ENCODE data around the gene RASA1. TPM values are rescaled to one million over a fixed set of nuclear protein-coding genes. Genes with fewer than 3 reads are reported as not detected.

RASA1 gene
- total RNA-seq, 1 donor from 2014 or later = 17.7 TPM

- H3K36me3 ChIP-seq (ENCODE audit: control insufficient read depth in 3 of 3, insufficient read depth in 3 of 3, low read length in 3 of 3) = peaks cover 14 to 72% (median 64%) of the 10 kb centered on the region in 3 donors
These were observed 137.9 kb downstream of the RASA1 start for GRCh38 chr5:87405472-87406155.

GRCh38 chr5:87408204-87408603, 140.5 kb downstream of the RASA1 start:
- no peak overlapping the region for H3K9ac ChIP-seq (ENCODE audit: low read depth in 1 of 3, low read length in 3 of 3)
- peaks cover 8 to 14% (median 11%) of the 10 kb centered on the region in 3 donors for H3K4me1 ChIP-seq (ENCODE audit: control insufficient read depth in 3 of 3, insufficient read depth in 3 of 3, low read length in 3 of 3)
- peaks cover 9 to 57% (median 55%) of the 10 kb centered on the region in 3 donors for H3K36me3 ChIP-seq (ENCODE audit: control insufficient read depth in 3 of 3, insufficient read depth in 3 of 3, low read length in 3 of 3)

More at GRCh38 chr5:87405472-87406155, 137.9 kb downstream of the RASA1 start:
- Histone ChIP-seq H3K4me1 (ENCODE audit: control insufficient read depth in 3 of 3, insufficient read depth in 3 of 3, low read length in 3 of 3) (peaks cover 0 to under 1% (median under 1%) of the 10 kb centered on the region in 3 donors), H3K9ac (ENCODE audit: low read depth in 1 of 3, low read length in 3 of 3) (no peak overlapping the region), H3K27ac (ENCODE audit: low read depth, low read length) (no peak overlapping the region), H3K27me3 (ENCODE audit: control insufficient read depth in 3 of 3, insufficient read depth in 3 of 3, low read length in 3 of 3) (no peaks in the 10 kb centered on the region), H3K9me3 (ENCODE audit: control insufficient read depth in 3 of 3, low read length in 3 of 3) (no peaks in the 10 kb centered on the region), H3K4me3 (ENCODE audit: low read length in 3 of 3) (no peak overlapping the region)

GRCh38 chr5:87410931-87411330, 143.2 kb downstream of the RASA1 start:
- no peaks in the 10 kb centered on the region for H3K9me3 ChIP-seq (ENCODE audit: control insufficient read depth in 3 of 3, low read length in 3 of 3)
- H3K27ac ChIP-seq (ENCODE audit: low read depth, low read length) = no peak overlapping the region
- H3K36me3 ChIP-seq (ENCODE audit: control insufficient read depth in 3 of 3, insufficient read depth in 3 of 3, low read length in 3 of 3) = peaks cover 6 to 32% (median 32%) of the 10 kb centered on the region in 3 donors
- H3K27me3 ChIP-seq (ENCODE audit: control insufficient read depth in 3 of 3, insufficient read depth in 3 of 3, low read length in 3 of 3) = no peaks in the 10 kb centered on the region
- no peak overlapping the region for H3K9ac ChIP-seq (ENCODE audit: low read depth in 1 of 3, low read length in 3 of 3)
- H3K4me3 ChIP-seq (ENCODE audit: low read length in 3 of 3) = no peak overlapping the region
- H3K4me1 ChIP-seq (ENCODE audit: control insufficient read depth in 3 of 3, insufficient read depth in 3 of 3, low read length in 3 of 3) = peaks cover 8 to 16% (median 11%) of the 10 kb centered on the region in 3 donors

More at GRCh38 chr5:87408204-87408603, 140.5 kb downstream of the RASA1 start:
- H3K9me3 ChIP-seq (ENCODE audit: control insufficient read depth in 3 of 3, low read length in 3 of 3) = no peaks in the 10 kb centered on the region
- no peak overlapping the region for H3K4me3 ChIP-seq (ENCODE audit: low read length in 3 of 3)
- no peaks in the 10 kb centered on the region for H3K27me3 ChIP-seq (ENCODE audit: control insufficient read depth in 3 of 3, insufficient read depth in 3 of 3, low read length in 3 of 3)
- no peak overlapping the region for H3K27ac ChIP-seq (ENCODE audit: low read depth, low read length)

- Histone ChIP-seq H3K4me1 (ENCODE audit: control insufficient read depth in 3 of 3, insufficient read depth in 3 of 3, low read length in 3 of 3) (peaks cover 8 to 16% (median 11%) of the 10 kb centered on the region in 3 donors), H3K36me3 (ENCODE audit: control insufficient read depth in 3 of 3, insufficient read depth in 3 of 3, low read length in 3 of 3) (peaks cover 5 to 32% (median 29%) of the 10 kb centered on the region in 3 donors), H3K9ac (ENCODE audit: low read depth in 1 of 3, low read length in 3 of 3) (peak overlapping the region; percentile 86 to 96 (median 96)), H3K9me3 (ENCODE audit: control insufficient read depth in 3 of 3, low read length in 3 of 3) (no peaks in the 10 kb centered on the region), H3K27me3 (ENCODE audit: control insufficient read depth in 3 of 3, insufficient read depth in 3 of 3, low read length in 3 of 3) (no peaks in the 10 kb centered on the region), H3K4me3 (ENCODE audit: low read length in 3 of 3) (peak overlapping the region; percentile 90 to 99 (median 98)), H3K27ac (ENCODE audit: low read depth, low read length) (peak overlapping the region; percentile 96)
These were observed 143.9 kb downstream of the RASA1 start for GRCh38 chr5:87411586-87411972.

GRCh38 chr5:87411973-87412629, 144.4 kb downstream of the RASA1 start:
- Histone ChIP-seq H3K27ac (ENCODE audit: low read depth, low read length) (peak overlapping the region; percentile 96), H3K9me3 (ENCODE audit: control insufficient read depth in 3 of 3, low read length in 3 of 3) (no peaks in the 10 kb centered on the region), H3K4me3 (ENCODE audit: low read length in 3 of 3) (peak overlapping the region; percentile 90 to 99 (median 98)), H3K36me3 (ENCODE audit: control insufficient read depth in 3 of 3, insufficient read depth in 3 of 3, low read length in 3 of 3) (peaks cover 3 to 27% (median 24%) of the 10 kb centered on the region in 3 donors), H3K9ac (ENCODE audit: low read depth in 1 of 3, low read length in 3 of 3) (peak overlapping the region; percentile 86 to 96 (median 96)), H3K27me3 (ENCODE audit: control insufficient read depth in 3 of 3, insufficient read depth in 3 of 3, low read length in 3 of 3) (no peaks in the 10 kb centered on the region), H3K4me1 (ENCODE audit: control insufficient read depth in 3 of 3, insufficient read depth in 3 of 3, low read length in 3 of 3) (peaks cover 8 to 16% (median 11%) of the 10 kb centered on the region in 3 donors)

- Histone ChIP-seq H3K27me3 (ENCODE audit: control insufficient read depth in 3 of 3, insufficient read depth in 3 of 3, low read length in 3 of 3) (no peaks in the 10 kb centered on the region), H3K36me3 (ENCODE audit: control insufficient read depth in 3 of 3, insufficient read depth in 3 of 3, low read length in 3 of 3) (peaks cover 2 to 20% (median 17%) of the 10 kb centered on the region in 3 donors), H3K4me1 (ENCODE audit: control insufficient read depth in 3 of 3, insufficient read depth in 3 of 3, low read length in 3 of 3) (peaks cover 8 to 16% (median 11%) of the 10 kb centered on the region in 3 donors), H3K4me3 (ENCODE audit: low read length in 3 of 3) (peak within 1 kb of the TSS; percentile 90 to 99 (median 98)), H3K9me3 (ENCODE audit: control insufficient read depth in 3 of 3, low read length in 3 of 3) (no peaks in the 10 kb centered on the region), H3K27ac (ENCODE audit: low read depth, low read length) (peak within 1 kb of the TSS; percentile 96), H3K9ac (ENCODE audit: low read depth in 1 of 3, low read length in 3 of 3) (peak within 1 kb of the TSS; percentile 87 to 96 (median 96))
These were observed 145.1 kb downstream of the RASA1 start, which contains the start of gene CCNH for GRCh38 chr5:87412630-87413342. TSS of gene CCNH (minus strand) at chr5:87412930. CDS start at chr5:87412794, 136 bp downstream.

GRCh38 chr5:87413343-87413645, 145.6 kb downstream of the RASA1 start:
- H3K36me3 ChIP-seq (ENCODE audit: control insufficient read depth in 3 of 3, insufficient read depth in 3 of 3, low read length in 3 of 3) = peaks cover 0 to 16% (median 13%) of the 10 kb centered on the region in 3 donors

GRCh38 chr5:87418506-87418905, 150.8 kb downstream of the RASA1 start:
- H3K36me3 ChIP-seq (ENCODE audit: control insufficient read depth in 3 of 3, insufficient read depth in 3 of 3, low read length in 3 of 3) = no peaks in the 10 kb centered on the region

More at GRCh38 chr5:87413343-87413645, 145.6 kb downstream of the RASA1 start:
- Histone ChIP-seq H3K4me1 (ENCODE audit: control insufficient read depth in 3 of 3, insufficient read depth in 3 of 3, low read length in 3 of 3) (peaks cover 8 to 16% (median 11%) of the 10 kb centered on the region in 3 donors), H3K4me3 (ENCODE audit: low read length in 3 of 3) (peak overlapping the region; percentile 90 to 99 (median 98)), H3K27me3 (ENCODE audit: control insufficient read depth in 3 of 3, insufficient read depth in 3 of 3, low read length in 3 of 3) (no peaks in the 10 kb centered on the region), H3K9ac (ENCODE audit: low read depth in 1 of 3, low read length in 3 of 3) (peak overlapping the region; percentile 65 to 87 (median 73)), H3K27ac (ENCODE audit: low read depth, low read length) (peak overlapping the region; percentile 96), H3K9me3 (ENCODE audit: control insufficient read depth in 3 of 3, low read length in 3 of 3) (no peaks in the 10 kb centered on the region)

GRCh38 chr5:87421307-87421706, 153.6 kb downstream of the RASA1 start:
- Histone ChIP-seq H3K4me1 (ENCODE audit: control insufficient read depth in 3 of 3, insufficient read depth in 3 of 3, low read length in 3 of 3) (no peaks in the 10 kb centered on the region), H3K9me3 (ENCODE audit: control insufficient read depth in 3 of 3, low read length in 3 of 3) (no peaks in the 10 kb centered on the region), H3K27ac (ENCODE audit: low read depth, low read length) (no peak overlapping the region), H3K36me3 (ENCODE audit: control insufficient read depth in 3 of 3, insufficient read depth in 3 of 3, low read length in 3 of 3) (no peaks in the 10 kb centered on the region), H3K27me3 (ENCODE audit: control insufficient read depth in 3 of 3, insufficient read depth in 3 of 3, low read length in 3 of 3) (no peaks in the 10 kb centered on the region), H3K9ac (ENCODE audit: low read depth in 1 of 3, low read length in 3 of 3) (no peak overlapping the region), H3K4me3 (ENCODE audit: low read length in 3 of 3) (no peak overlapping the region)

More at GRCh38 chr5:87418506-87418905, 150.8 kb downstream of the RASA1 start:
- H3K4me3 ChIP-seq (ENCODE audit: low read length in 3 of 3) = no peak overlapping the region
- no peak overlapping the region for H3K27ac ChIP-seq (ENCODE audit: low read depth, low read length)
- no peaks in the 10 kb centered on the region for H3K9me3 ChIP-seq (ENCODE audit: control insufficient read depth in 3 of 3, low read length in 3 of 3)
- no peaks in the 10 kb centered on the region for H3K4me1 ChIP-seq (ENCODE audit: control insufficient read depth in 3 of 3, insufficient read depth in 3 of 3, low read length in 3 of 3)
- H3K9ac ChIP-seq (ENCODE audit: low read depth in 1 of 3, low read length in 3 of 3) = no peak overlapping the region
- no peaks in the 10 kb centered on the region for H3K27me3 ChIP-seq (ENCODE audit: control insufficient read depth in 3 of 3, insufficient read depth in 3 of 3, low read length in 3 of 3)
